HG03571 (cell line): ENCODE data around the gene OR5AR1.
"Not testable (repeated sequence)": the region's sequence is repeated elsewhere in the genome, so short reads cannot be mapped to it uniquely, and the experiment has no call there.

Source experiments
- ATAC-seq: cut with Tn5 transposase; IDR thresholded peaks from one replicate; pipeline ENCODE4 v1.9.1; 2021; ENCODE audit not compliant: unreplicated experiment

OR5AR1 gene

GRCh38 chr11:56663386-56663785, at the start of gene OR5AR1:
Gene OR5AR1 (plus strand): TSS chr11:56663686. CDS start chr11:56663686, 0 bp downstream.
- ATAC-seq, result no peak

GRCh38 chr11:56624661-56625110, 38.8 kb upstream of the OR5AR1 start:
- ATAC-seq, result no peak

DNA sequence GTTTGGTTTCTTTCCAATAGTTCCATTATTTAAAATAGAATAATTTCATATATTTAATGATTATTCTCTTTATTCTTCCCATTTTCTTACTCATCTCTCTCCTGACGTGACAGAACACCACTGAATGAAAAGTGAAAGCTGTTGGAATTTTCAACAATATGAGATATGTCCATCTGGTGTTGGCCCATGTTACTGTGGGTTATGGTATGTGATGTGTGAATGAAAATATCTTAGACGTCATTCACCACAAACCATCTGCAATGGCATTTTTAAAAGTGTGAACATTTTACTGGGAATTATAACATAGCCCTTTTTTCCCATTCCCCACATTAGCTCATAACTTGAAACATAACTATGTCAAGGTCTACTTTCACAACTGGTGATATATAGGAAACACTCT, 37.5 kb upstream of the OR5AR1 start:
- no peak for ATAC-seq

DNA sequence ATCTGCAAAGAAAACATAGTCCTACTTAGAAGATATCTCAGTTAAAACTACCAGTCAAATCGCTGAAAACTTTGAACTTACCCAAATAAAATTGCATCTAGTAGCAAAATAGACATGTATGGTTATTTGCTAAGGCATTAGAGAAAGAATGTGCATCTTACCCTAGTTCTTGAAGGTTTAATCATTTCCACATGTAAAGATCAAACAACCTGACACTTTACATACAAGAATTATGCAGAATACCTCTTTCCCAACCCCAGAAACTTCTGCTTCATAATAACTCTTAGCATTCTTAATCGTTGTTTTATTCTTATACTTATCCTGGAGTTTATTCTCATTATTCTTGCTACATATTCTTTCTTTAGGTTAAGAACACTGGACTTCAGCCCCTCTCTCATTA, 31.2 kb upstream of the OR5AR1 start:
- no peak for ATAC-seq

- ATAC-seq, result no peak
Observed at GRCh38 chr11:56636861-56637260, 26.6 kb upstream of the OR5AR1 start.

- no peak for ATAC-seq
Observed at GRCh38 chr11:56637500-56637899, 26.0 kb upstream of the OR5AR1 start.

GRCh38 chr11:56642339-56642738, 21.1 kb upstream of the OR5AR1 start, which contains the start of gene OR5AP2:
Gene OR5AP2 (minus strand): TSS chr11:56642439. CDS start chr11:56642439, 0 bp downstream.
- ATAC-seq, result no peak

GRCh38 chr11:56659755-56660154, 3.7 kb upstream of the OR5AR1 start:
- no peak for ATAC-seq

DNA sequence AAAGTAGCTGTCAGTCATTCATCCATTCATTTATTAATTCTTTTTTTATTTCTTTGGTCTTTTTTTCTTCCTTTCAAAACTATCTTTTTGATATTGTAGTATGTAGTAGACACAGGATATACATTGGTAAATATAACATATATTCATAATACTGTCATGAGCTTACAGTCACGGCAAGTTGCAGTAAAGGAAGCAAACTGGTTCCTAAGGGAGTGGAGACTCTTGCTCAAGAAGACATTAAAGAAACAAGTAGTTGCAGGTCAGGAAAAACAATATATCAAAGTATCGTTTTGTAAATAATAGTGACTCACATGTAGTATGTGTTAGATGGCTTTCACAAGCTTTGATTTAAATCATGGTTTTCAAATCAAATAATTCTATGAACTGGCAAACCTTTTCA, 7.5 kb downstream of the OR5AR1 start:
- ATAC-seq, result no peak

DNA sequence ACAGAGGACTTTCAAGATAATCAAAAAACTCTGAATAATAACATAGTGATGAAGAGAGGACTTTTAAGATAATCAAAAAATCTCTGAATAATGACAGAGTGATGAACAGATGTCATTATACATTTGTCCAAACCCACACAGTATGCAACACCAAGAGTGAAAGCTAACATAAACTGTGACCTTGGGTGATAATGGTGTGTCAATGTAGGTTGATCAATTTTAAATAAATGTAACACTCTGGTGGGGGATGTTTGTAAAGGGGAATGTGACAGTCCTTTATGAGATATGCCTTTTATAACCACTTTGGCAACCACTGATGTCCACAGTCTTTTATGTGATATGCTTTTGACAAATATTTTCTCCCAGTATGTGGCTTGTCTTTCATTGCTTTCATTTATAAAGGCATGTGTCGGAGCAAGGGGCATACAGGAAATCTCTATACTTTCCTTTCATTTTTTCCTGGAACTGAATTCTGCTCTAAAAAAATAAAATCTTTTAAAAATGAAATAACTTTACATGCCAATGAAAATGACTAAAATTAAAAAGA, 25.1 kb downstream of the OR5AR1 start:
- ATAC-seq, result no peak

GRCh38 chr11:56691179-56691578, 27.7 kb downstream of the OR5AR1 start:
- ATAC-seq, result not testable (repeated sequence)

DNA sequence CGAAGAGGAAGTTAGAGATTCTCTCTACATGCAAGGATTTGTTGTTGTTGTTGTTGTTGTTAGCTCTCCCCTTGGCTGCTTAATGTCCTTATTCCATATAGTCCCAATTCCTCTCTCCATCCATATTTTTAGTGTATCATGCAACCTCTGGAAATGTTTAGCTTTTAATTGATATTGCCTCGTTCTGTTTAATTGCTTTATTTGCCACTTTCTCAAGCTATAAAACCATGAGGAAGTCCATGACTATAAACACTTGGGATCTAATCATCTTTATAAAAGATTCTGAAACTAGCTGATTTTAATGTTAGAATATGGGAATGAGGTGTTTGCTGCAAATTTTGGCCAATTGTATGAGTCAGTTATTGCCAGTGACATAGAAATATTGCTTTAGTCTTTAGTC, 29.9 kb downstream of the OR5AR1 start:
- no peak for ATAC-seq

DNA sequence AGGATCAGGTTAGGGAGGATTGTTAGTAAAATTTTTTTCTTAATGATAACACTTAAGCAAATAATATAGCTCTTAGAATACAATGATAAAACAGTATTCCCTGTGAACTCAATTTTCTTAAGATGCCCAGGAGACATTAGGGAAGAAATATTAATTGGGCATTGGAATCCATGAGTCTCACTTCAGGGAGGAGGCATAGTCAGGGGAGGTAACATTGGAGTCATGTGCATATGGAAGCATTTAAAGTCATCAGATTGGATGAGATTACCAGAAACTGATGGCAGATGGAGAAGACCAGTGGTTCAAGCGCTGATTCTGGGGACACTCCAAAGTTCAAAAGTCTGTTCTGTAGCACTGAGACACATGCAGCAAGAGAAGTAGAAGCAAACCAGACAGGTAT, 35.3 kb downstream of the OR5AR1 start, which contains the start of gene OR9G1:
OR9G1 (plus strand) TSS at position 301 of the 400 bp plus-strand sequence. CDS start 1,293 bp downstream, outside the sequence.
- ATAC-seq, result no peak

DNA sequence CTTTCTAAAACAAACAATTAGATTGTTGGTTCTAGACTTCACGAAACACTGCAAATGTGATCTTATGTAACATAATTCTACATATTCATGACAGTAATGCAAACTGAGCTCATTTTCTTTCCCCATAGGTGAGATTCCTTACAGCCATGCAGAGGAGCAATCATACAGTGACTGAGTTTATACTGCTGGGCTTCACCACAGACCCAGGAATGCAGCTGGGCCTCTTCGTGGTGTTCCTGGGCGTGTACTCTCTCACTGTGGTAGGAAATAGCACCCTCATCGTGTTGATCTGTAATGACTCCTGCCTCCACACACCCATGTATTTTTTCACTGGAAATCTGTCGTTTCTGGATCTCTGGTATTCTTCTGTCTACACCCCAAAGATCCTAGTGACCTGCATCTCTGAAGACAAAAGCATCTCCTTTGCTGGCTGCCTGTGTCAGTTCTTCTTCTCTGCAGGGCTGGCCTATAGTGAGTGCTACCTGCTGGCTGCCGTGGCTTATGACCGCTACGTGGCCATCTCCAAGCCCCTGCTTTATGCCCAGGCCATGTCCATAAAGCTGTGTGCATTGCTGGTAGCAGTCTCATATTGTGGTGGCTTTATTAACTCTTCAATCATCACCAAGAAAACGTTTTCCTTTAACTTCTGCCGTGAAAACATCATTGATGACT, 36.9 kb downstream of the OR5AR1 start:
- ATAC-seq, result no peak

GRCh38 chr11:56700914-56701485, 37.5 kb downstream of the OR5AR1 start:
- ATAC-seq, result no peak

- no peak for ATAC-seq
Observed at GRCh38 chr11:56705784-56706396, 42.4 kb downstream of the OR5AR1 start.

- no peak for ATAC-seq
Observed at GRCh38 chr11:56706486-56706885, 43.0 kb downstream of the OR5AR1 start.

GRCh38 chr11:56714206-56714605, 50.7 kb downstream of the OR5AR1 start:
- ATAC-seq, result no peak
